Stimulated activated CD4-positive, alpha-beta T cell treated with anti-CD3 and anti-CD28 coated beads, Interleukin-15, amount 100 ng/mL, for 48 hours (primary cell): ENCODE data around the gene HOXC4.

Experiments
- DNase-seq, 2 donors: peaks; one replicate each; pipeline ENCODE4 v3.0.0-alpha.2; 2020; ENCODE audit warnings: low read depth in 2 of 2

Gene HOXC4

DNA sequence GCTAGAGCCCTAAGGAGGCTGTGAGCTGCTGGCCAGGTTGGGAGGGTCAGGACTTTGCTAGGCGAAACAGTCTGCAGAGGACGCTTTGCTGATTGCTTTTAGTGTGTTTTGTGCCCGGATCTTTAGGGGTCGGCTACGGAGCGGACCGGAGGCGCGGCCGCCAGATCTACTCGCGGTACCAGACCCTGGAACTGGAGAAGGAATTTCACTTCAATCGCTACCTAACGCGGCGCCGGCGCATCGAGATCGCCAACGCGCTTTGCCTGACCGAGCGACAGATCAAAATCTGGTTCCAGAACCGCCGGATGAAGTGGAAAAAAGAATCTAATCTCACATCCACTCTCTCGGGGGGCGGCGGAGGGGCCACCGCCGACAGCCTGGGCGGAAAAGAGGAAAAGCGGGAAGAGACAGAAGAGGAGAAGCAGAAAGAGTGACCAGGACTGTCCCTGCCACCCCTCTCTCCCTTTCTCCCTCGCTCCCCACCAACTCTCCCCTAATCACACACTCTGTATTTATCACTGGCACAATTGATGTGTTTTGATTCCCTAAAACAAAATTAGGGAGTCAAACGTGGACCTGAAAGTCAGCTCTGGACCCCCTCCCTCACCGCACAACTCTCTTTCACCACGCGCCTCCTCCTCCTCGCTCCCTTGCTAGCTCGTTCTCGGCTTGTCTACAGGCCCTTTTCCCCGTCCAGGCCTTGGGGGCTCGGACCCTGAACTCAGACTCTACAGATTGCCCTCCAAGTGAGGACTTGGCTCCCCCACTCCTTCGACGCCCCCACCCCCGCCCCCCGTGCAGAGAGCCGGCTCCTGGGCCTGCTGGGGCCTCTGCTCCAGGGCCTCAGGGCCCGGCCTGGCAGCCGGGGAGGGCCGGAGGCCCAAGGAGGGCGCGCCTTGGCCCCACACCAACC lies 23.9 kb upstream of the HOXC4 start:
- DNase-seq: no peak

DNA sequence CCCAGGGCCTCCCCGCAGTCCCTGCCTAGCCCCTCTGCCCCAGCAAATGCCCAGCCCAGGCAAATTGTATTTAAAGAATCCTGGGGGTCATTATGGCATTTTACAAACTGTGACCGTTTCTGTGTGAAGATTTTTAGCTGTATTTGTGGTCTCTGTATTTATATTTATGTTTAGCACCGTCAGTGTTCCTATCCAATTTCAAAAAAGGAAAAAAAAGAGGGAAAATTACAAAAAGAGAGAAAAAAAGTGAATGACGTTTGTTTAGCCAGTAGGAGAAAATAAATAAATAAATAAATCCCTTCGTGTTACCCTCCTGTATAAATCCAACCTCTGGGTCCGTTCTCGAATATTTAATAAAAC lies 23.2 kb upstream of the HOXC4 start:
- DNase-seq: no peak

DNA sequence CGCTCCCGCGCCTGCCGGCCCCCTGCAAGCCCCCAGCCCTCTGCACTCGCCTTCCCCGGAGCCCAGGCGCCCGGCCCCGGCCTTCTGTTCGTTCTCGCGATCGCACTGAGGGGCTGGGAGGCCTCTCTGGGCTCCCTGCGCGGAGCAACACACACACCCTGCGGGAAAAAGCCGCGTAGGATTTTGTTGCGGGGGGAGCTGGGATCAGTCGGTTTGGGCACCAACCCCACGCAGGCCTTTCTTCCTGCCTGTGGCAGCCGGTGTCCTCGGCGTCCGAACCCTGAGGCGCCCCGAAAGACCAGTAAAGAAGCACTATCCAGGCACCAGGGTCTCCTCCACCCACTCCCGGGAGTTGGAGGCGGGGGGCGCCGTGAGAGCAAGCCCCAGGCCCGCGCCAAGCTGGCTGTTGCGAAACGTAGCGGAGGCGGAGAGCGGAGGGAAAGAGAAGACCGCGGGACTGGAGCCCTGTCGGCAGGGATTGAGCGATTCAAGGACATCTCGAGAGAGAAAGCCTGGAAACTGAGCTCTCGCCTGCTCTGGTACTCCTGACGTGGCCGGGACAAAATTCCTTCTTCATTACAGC lies 22.7 kb upstream of the HOXC4 start:
- DNase-seq: no peak

GRCh38 chr12:54031480-54031879 lies 22.2 kb upstream of the HOXC4 start:
- no peak for DNase-seq

DNA sequence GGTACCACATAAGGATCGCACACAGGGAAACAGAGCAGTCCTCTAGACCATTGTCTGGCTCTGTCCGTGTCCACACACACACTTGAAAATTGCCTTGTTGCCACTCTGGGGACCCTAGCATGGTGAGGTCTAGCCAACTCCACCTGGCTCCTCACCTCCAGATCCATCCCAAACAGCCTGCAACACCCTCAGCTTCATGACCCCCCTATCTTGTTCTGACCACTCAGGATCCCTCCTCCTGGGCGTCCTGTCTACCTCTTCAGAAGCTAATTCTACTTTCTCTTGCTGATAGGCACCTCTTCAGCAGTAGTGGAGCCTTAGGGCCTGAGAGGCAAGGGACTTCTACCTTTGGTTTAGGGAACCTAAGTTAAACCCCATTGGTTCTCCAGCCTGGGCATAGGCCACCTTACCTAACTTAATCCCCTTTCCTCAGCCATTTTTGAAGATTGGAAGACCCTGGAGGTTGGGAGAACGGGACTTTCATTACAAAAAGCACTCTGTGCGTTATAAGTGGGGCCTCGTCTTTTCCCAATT lies 21.5 kb upstream of the HOXC4 start:
- DNase-seq: no peak

- peak in 1 of 2 donors; percentile 48 for DNase-seq
Measured at GRCh38 chr12:54032627-54033100, 21.0 kb upstream of the HOXC4 start, which contains the start of gene HOXC5. Gene HOXC5, plus strand, starts transcription at chr12:54033050. Its CDS starts 73 bp downstream, at chr12:54033123.

GRCh38 chr12:54033106-54033979 lies 20.3 kb upstream of the HOXC4 start:
- no peak for DNase-seq

GRCh38 chr12:54033980-54034784 lies 19.5 kb upstream of the HOXC4 start:
- no peak for DNase-seq

- DNase-seq: no peak
Measured at GRCh38 chr12:54034785-54035310, 18.8 kb upstream of the HOXC4 start.

GRCh38 chr12:54035568-54036264 lies 17.9 kb upstream of the HOXC4 start:
- no peak for DNase-seq

GRCh38 chr12:54036620-54037359 lies 16.8 kb upstream of the HOXC4 start:
- no peak for DNase-seq

GRCh38 chr12:54037360-54038283 lies 16.0 kb upstream of the HOXC4 start:
- DNase-seq: no peak

DNA sequence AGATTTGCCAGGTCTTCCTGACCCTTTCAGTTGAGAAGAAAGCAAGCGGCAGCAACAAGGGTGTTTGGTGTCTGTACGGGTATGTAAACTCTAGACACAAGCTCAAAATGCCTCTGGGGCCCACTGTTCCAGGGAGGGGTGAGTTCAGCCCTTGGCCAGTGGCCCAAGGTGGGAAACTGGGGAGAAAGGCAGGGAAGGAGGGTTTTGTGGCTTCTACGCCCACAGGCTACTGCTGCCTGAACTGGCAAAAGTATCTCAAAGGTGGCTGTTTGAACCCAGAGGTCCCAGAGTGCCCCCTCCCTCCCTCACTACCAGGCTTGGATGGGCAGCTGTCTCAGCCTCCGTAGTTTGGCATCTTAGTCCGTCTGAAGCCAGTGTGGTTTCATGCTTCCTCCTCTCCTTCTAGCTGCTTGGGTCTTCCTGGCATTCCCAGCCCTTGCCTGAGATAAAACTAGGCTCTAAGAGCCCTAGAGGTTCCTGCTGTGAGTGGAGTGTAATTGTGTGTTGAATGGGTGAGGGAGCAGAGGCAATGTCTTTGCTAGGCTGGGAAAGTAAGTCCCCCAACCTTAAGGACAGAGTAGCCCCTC lies 15.3 kb upstream of the HOXC4 start:
- DNase-seq: no peak

DNA sequence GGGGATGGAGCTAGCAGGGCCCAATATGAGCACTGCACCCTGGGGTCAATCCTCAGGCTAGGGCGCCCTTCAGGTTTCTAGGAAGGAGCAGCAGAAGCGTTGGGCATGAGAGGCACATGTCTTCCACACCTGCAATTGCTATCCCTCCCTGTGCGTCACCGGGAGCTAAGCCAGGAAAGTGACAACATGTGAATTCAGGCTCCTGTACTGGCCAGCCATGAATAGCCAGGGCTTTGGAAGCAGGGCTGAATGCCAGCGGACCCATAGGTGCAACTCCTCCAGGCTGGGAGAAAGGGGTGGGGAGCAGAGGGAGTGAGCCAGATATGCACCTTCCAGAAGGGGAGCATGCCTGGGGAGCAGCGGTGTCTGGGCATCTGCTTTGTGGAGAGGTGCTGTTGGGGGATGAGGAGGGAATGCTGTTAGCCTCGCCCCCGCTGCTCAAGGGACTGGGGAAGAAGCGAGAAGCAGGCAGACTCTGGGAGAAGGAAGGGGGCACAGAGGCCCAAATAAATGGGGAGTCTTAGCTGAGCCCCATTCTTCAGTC lies 14.7 kb upstream of the HOXC4 start:
- DNase-seq: no peak

DNA sequence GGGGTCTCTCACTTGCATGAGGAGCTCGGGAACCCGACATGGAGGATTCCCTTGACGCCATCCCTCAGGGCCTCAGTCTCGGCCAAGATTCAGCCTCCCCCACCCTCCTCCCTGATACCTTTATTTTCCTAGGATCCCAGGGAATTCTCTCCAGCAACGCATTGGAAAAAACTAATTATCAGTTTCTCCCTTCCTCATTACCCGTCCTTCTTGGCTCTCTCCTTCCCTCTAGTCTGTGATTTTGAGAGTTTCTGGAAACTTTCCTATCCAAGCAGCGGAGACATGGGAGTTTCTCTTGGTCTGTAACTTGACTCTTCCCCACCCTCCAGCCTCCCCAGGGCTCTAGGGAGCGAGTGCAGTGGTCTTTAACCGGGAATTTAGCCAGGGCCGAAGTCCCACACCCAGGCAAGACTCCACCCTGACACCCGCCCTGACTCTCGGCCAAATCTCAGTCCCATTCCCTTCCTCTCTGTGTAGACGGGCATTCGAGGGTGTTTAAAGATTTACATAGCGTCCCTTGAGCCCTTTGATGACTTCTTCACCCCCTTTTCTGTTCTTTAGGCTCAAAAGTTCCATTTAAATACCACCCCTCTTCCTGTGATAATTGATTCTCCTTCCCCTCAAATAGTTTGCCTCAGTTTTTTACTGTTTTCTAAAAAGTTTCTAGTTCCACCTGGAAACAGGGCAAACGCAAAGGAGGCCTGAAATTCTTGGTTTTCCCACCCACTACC lies 14.1 kb upstream of the HOXC4 start:
- DNase-seq: no peak

DNA sequence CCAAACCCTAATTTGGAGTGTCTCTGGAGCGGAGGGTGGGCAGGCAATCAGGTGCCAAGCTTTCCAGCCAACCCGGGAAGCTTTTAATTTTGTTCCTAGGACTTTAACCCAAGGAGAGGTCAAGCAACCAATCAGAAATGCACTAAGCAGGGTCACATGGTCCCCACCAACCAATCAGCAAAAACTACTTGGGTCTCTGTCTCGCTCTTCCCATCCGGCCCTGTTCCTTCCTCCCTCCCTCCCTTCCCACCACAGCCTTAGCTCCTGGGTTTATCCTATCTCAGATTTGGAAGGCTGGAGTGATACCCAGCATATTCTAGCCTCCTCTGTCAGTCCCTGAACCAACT lies 13.5 kb upstream of the HOXC4 start:
- no peak for DNase-seq

DNA sequence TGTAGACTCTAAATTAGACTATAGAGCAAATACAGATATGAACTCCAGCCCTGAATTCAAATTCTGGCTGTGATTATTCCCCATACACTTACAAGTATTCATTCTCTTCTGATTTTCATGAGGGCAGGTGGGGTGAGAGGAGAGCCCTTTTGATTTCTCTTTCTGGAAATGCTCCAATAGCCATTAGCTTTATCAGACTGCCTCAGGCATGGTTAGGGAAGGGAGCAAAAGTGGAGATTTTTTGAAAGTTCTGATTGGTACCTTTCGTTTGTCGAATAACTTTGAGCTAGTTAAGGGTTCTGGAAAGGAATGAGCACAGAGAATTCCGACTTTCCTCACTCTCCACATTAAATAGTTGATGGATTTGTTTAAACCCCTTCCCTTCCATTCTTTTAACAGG lies 13.0 kb upstream of the HOXC4 start:
- no peak for DNase-seq
